Astrocyte (in vitro differentiated cells and primary cell): Measurements from ENCODE around the gene UGDH.

ENCODE experiments used
- CTCF ChIP-seq: IDR thresholded peaks from 2 replicates; pipeline ENCODE4 v1.5.1; 2011; ENCODE audit warnings: low read depth, mild to moderate bottlenecking, inconsistent platforms, low read length, moderate library complexity; ENCODE audit not compliant: insufficient read depth
- EZH2 ChIP-seq: IDR thresholded peaks from 2 replicates; pipeline ENCODE4 v1.6.1; 2012; ENCODE audit warnings: mild to moderate bottlenecking, low read length, inconsistent platforms; ENCODE audit not compliant: insufficient read depth

GRCh38 chr4:39498727-39499020 is 28.6 kb downstream of the UGDH start:
- TF ChIP-seq EZH2 (no peak), CTCF (no peak)
